K562 (cell line): Measurements from ENCODE around the gene MRPL30. TPM values are rescaled to one million over a fixed set of nuclear protein-coding genes. Genes with fewer than 3 reads are reported as not detected.

Experiments
- ATAC-seq: fragments of 200-7000 bp; cut with Tn5 transposase; 3 replicates; pipeline ENCODE4 v1.9.1; 2020; ENCODE audit warnings: moderate library complexity
- BruUV-seq: library from RNA; stranded (reverse); fragments of 400-500 nt; replicated peaks from 2 replicates; lab custom pipeline; 2021; lab: Mats Ljungman, UMichigan
- CTCF ChIA-PET: fragments of 300-600 bp; formaldehyde crosslinking; extraction: SDS; loops from one replicate; lab custom pipeline; 2021; ENCODE audit warnings: low intra/inter-chr PET ratio; lab: Yijun Ruan, JAX
- POLR2A ChIA-PET: fragments of 300-600, 350-650 bp; sonication (Branson Sonifier 250); formaldehyde crosslinking; extraction: SDS; loops from one replicate; lab custom pipeline; 2021; ENCODE audit warnings: antibody characterized with exemption, inconsistent platforms; lab: Yijun Ruan, JAX
- DNase-seq, 4 experiments: peaks; one replicate each; pipeline versions ENCODE4 v3.0.0 to v3.0.0-alpha.2; 2011 to 2018; ENCODE audit warnings: low spot score in 3 of 4, mixed read lengths in 3 of 4; ENCODE audit errors: extremely low read depth in 1 of 4
- FAIRE-seq: peaks from 2 replicates; lab custom pipeline; 2011; peaks lifted over from hg19 to GRCh38; lab: Jason Lieb, UNC
- H2AFZ ChIP-seq: 2 replicates; pipeline ENCODE4 v1.6.0; 2011; ENCODE audit warnings: low read depth, low read length, control low read depth, inconsistent platforms
- H3K27ac ChIP-seq: fragments of 200-600 bp; 3 replicates; pipeline ENCODE4 v1.8.0; 2011; ENCODE audit warnings: low read depth, mild to moderate bottlenecking, control low read depth, inconsistent platforms, low read length, moderate library complexity, mixed read lengths; ENCODE audit errors: extremely low read depth
- H3K27me3 ChIP-seq, 2 experiments: fragments of 300-600 bp in 1 of 2; 2 replicates in 1 of 2; 3 replicates in 1 of 2; pipeline versions ENCODE4 v1.6.0 to v1.8.0; 2011; ENCODE audit warnings: inconsistent platforms in 2 of 2, low read length in 2 of 2, mild to moderate bottlenecking in 1 of 2, mixed read lengths in 1 of 2, moderate library complexity in 1 of 2; ENCODE audit not compliant: control insufficient read depth in 2 of 2, insufficient read depth in 2 of 2
- H3K36me3 ChIP-seq: fragments of 300-600 bp; 3 replicates; pipeline ENCODE4 v1.8.0; 2011; ENCODE audit warnings: mild to moderate bottlenecking, low read length, inconsistent platforms; ENCODE audit not compliant: control insufficient read depth, insufficient read depth
- H3K4me1 ChIP-seq, 2 experiments: fragments of 200-600 bp in 1 of 2; replicated peaks in 1 of 2; 2 replicates in 1 of 2; 3 replicates in 1 of 2; pipeline versions ENCODE4 v1.5.1 to v1.8.0; 2011; ENCODE audit warnings: inconsistent platforms in 2 of 2, low read length in 2 of 2, mild to moderate bottlenecking in 1 of 2, mixed read lengths in 1 of 2, moderate library complexity in 1 of 2; ENCODE audit not compliant: control insufficient read depth in 2 of 2, insufficient read depth in 2 of 2
- H3K4me2 ChIP-seq: 2 replicates; pipeline ENCODE4 v1.6.1; 2011; ENCODE audit warnings: low read length, control low read depth, inconsistent platforms, mixed read lengths; ENCODE audit not compliant: insufficient read depth
- H3K4me3 ChIP-seq: fragments of 200-600 bp; sonication (generic), shearing (Covaris generic); 2 replicates; pipeline ENCODE4 v1.5.1; 2016; ENCODE audit warnings: control low read depth, inconsistent platforms
- H3K79me2 ChIP-seq: fragments of 200-600 bp; 3 replicates; pipeline ENCODE4 v1.8.0; 2011; ENCODE audit warnings: low read length, inconsistent platforms; ENCODE audit not compliant: control insufficient read depth, insufficient read depth
- H3K9ac ChIP-seq, 2 experiments: 2 replicates each; pipeline versions ENCODE4 v1.6.0 to v1.6.1; 2011; ENCODE audit warnings: low read depth in 2 of 2, low read length in 2 of 2, control low read depth in 1 of 2, inconsistent platforms in 1 of 2, mild to moderate bottlenecking in 1 of 2, mixed read lengths in 1 of 2; ENCODE audit not compliant: insufficient read depth in 1 of 2
- H3K9me1 ChIP-seq: one replicate; pipeline ENCODE4 v1.6.0; 2011; ENCODE audit warnings: inconsistent platforms, mild to moderate bottlenecking, low read length, moderate library complexity; ENCODE audit not compliant: control insufficient read depth, insufficient read depth
- H3K9me3 ChIP-seq: replicated peaks from 2 replicates; pipeline ENCODE4 v1.5.1; 2011; ENCODE audit warnings: low read depth, low read length, inconsistent platforms; ENCODE audit not compliant: control insufficient read depth, insufficient read depth
- H4K20me1 ChIP-seq: replicated peaks from 2 replicates; pipeline ENCODE4 v1.6.1; 2011; ENCODE audit warnings: low read length, inconsistent platforms, mixed read lengths; ENCODE audit not compliant: control insufficient read depth, insufficient read depth
- CEBPB ChIP-seq: fragments of 450-650 bp; IDR thresholded peaks from 2 replicates; pipeline ENCODE4 v1.6.1; 2016; ENCODE audit warnings: missing genetic modification characterization, missing compliant biosample characterization
- EZH2 ChIP-seq: IDR thresholded peaks from 2 replicates; pipeline ENCODE4 v1.6.1; 2012; ENCODE audit warnings: low read depth, mild to moderate bottlenecking, inconsistent platforms, low read length, borderline replicate concordance
- ZNF76 ChIP-seq: fragments of 250-450 bp; sonication (Bioruptor Pico); IDR thresholded peaks from 2 replicates; pipeline ENCODE4 v1.4.0; 2020; ENCODE audit warnings: mild to moderate bottlenecking, moderate library complexity, borderline replicate concordance
- WGBS: fragments of 100-300 bp; shearing (Covaris generic); methylation state at CpG from one replicate; pipeline ENCODE4 v1.1.6; 2016; ENCODE audit warnings: low coverage, mixed read lengths; ENCODE audit not compliant: insufficient coverage; ENCODE audit errors: missing lambda C conversion rate; 5-methylcytosine and 5-hydroxymethylcytosine counted together
- in situ Hi-C: fragments of 300-500 bp; cut with MboI; formaldehyde crosslinking; loops from 4 replicates; pipeline ENCODE4 v1.15.0; 2018; ENCODE audit warnings: inconsistent platforms, mixed read lengths
- intact Hi-C: fragments of 100-400 bp; cut with micrococcal nuclease; formaldehyde crosslinking; loops from 2 replicates; pipeline ENCODE4 v1.14.2; 2022
- polyA plus RNA-seq, 8 experiments: library from polyadenylated mRNA; depleted of rRNA in 4 of 8; stranded (reverse) in 5 of 8; unstranded in 3 of 8; fragments of >200 nt; fragmentation: Nextera tagmentation in 2 of 8; fragmentation: Illumina TruSeq in 1 of 8; extraction: Ambion mirVana in 2 of 8; extraction: Trizol in 1 of 8; gene quantifications; 2 replicates each; pipeline versions ENCODE4 v1.2.1 to v1.2.3, GENCODE V29; 2011 to 2014; ENCODE audit warnings: inconsistent platforms in 1 of 8, missing spikeins in 1 of 8
- total RNA-seq, 7 experiments: library from RNA; depleted of rRNA in 6 of 7; stranded (reverse); fragments of >200 nt in 6 of 7; fragmentation: Illumina TruSeq in 2 of 7; extraction: Trizol in 2 of 7; gene quantifications; 2 replicates each; pipeline versions ENCODE4 v1.2.1 to v1.2.3, GENCODE V29; 2011 to 2021; ENCODE audit warnings: low replicate concordance in 1 of 7
- TF ChIP-seq, protein P1 (sequence below): fragments of 200-800 bp; sonication (Bioruptor generic); IDR thresholded peaks from 2 replicates; pipeline ENCODE4 v1.6.1; 2017; ENCODE audit warnings: missing genetic modification characterization, missing compliant biosample characterization
- TF ChIP-seq, protein P2 (sequence below): fragments of 250-450 bp; sonication (Bioruptor Pico); IDR thresholded peaks from 2 replicates; pipeline ENCODE4 v1.5.0; 2021
- TF ChIP-seq, protein P3 (sequence below): sonication (generic); IDR thresholded peaks from 2 replicates; pipeline ENCODE4 v1.6.1; 2016

MRPL30 gene
- total and polyA plus RNA-seq, 9 of the 15 experiments (the other 6 are each of a cell fraction or from before 2014, with no cell fraction given) = 63.3 to 130 (median 87.0) TPM

DNA sequence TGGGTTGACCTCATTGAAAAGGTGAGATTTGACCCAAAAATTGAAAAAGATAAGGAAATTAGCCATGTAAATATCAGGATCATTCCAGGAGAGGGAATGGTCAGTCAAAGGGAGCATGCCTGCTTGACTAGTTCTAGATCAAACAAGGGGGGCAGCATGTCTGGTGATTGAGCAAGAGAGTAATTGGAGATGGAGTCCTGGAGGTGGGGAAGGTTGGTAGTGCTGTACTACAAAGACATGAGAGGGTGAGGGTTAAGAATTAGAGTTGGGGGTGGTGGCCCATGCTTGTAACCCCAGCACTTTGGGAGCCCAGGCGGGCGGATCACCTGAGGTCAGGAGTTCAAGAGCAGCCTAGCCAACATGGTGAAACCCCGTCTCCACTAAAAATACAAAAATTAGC lies 2.0 kb downstream of the MRPL30 start:
- H3K4me2 ChIP-seq = peak overlapping the region; percentile 89
- peak overlapping the region; percentile 72 for H3K4me3 ChIP-seq

More for the DNA sequence above, 2.0 kb downstream of the MRPL30 start:
- Histone ChIP-seq H3K9ac (peak overlapping the region in 1 of 2 experiments; percentile 87; a peak in 2 of 4 replicates), H3K4me1 (peaks cover 0 to 14% of the 10 kb centered on the region in 2 experiments), H3K27ac (peak overlapping the region; percentile 88; the same call in 2 of the 3 replicates), H3K36me3 (peaks cover 40% of the 10 kb centered on the region), H2AFZ (no peak overlapping the region), H3K79me2 (peaks cover 87% of the 10 kb centered on the region), H3K9me3 (no peaks in the 10 kb centered on the region), H3K27me3 (no peaks in the 10 kb centered on the region), H3K9me1 (peaks cover 5% of the 10 kb centered on the region), H4K20me1 (no peaks in the 10 kb centered on the region)
- DNase-seq = peak in 1 of 4 experiments; percentile 26
- intact Hi-C loops = no loop called here
- ChIA-PET CTCF (no interaction called here), POLR2A (no interaction called here)
- in situ Hi-C loops = no loop called here
- no TSS peak for BruUV-seq
- TF ChIP-seq EZH2 (no peak), CEBPB (tag) (peak; percentile 72), ZNF76 (CRISPR knock-in tag) (no peak)
- TF ChIP-seq, protein P1, sequence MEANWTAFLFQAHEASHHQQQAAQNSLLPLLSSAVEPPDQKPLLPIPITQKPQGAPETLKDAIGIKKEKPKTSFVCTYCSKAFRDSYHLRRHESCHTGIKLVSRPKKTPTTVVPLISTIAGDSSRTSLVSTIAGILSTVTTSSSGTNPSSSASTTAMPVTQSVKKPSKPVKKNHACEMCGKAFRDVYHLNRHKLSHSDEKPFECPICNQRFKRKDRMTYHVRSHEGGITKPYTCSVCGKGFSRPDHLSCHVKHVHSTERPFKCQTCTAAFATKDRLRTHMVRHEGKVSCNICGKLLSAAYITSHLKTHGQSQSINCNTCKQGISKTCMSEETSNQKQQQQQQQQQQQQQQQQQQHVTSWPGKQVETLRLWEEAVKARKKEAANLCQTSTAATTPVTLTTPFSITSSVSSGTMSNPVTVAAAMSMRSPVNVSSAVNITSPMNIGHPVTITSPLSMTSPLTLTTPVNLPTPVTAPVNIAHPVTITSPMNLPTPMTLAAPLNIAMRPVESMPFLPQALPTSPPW (CRISPR knock-in tag) = 0 out of 2 replicates have a peak, but pooled peaks have one; percentile 14
- TF ChIP-seq, protein P2, sequence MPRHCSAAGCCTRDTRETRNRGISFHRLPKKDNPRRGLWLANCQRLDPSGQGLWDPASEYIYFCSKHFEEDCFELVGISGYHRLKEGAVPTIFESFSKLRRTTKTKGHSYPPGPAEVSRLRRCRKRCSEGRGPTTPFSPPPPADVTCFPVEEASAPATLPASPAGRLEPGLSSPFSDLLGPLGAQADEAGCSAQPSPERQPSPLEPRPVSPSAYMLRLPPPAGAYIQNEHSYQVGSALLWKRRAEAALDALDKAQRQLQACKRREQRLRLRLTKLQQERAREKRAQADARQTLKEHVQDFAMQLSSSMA = no peak
- TF ChIP-seq, protein P3, sequence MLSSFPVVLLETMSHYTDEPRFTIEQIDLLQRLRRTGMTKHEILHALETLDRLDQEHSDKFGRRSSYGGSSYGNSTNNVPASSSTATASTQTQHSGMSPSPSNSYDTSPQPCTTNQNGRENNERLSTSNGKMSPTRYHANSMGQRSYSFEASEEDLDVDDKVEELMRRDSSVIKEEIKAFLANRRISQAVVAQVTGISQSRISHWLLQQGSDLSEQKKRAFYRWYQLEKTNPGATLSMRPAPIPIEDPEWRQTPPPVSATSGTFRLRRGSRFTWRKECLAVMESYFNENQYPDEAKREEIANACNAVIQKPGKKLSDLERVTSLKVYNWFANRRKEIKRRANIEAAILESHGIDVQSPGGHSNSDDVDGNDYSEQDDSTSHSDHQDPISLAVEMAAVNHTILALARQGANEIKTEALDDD = peak; percentile 30; the same call in 1 of the 2 replicates
- peak; percentile 12; the same call in 1 of the 3 replicates for ATAC-seq
- WGBS = 65% methylated on average over 3 of the region's 3 CpGs
- no peak for FAIRE-seq
